Esophagus squamous epithelium (tissue), 5 donors: ENCODE data around the gene SUSD3. TPM values are rescaled to one million over a fixed set of nuclear protein-coding genes. Genes with fewer than 3 reads are reported as not detected.
"Not testable (repeated sequence)": the region's sequence is repeated elsewhere in the genome, so short reads cannot be mapped to it uniquely, and the experiment has no call there.

Experiments used
- DNase-seq: peaks from one replicate; lab custom pipeline; 2025; lab: John Stamatoyannopoulos, UW
- H3K27ac ChIP-seq, 4 donors: fragments of 200-600 bp; sonication (generic); one replicate each; pipeline ENCODE4 v1.5.1; 2016 to 2019; ENCODE audit warnings: mild to moderate bottlenecking in 1 of 4
- H3K27me3 ChIP-seq, 4 donors: fragments of 200-600 bp; sonication (generic); 1 replicate in 3 of 4; 2 replicates in 1 of 4; pipeline versions ENCODE4 v1.5.1 to v1.6.0; 2017 to 2021; ENCODE audit warnings: antibody characterized with exemption in 1 of 4
- H3K36me3 ChIP-seq, 3 donors: fragments of 200-600 bp; sonication (generic); one replicate each; pipeline ENCODE4 v1.5.1; 2016 to 2019
- H3K4me1 ChIP-seq, 3 donors: fragments of 200-600 bp; sonication (generic); one replicate each; pipeline ENCODE4 v1.5.1; 2017 to 2019
- H3K4me3 ChIP-seq, 4 donors: fragments of 200-600 bp; sonication (generic); 1 replicate in 3 of 4; 2 replicates in 1 of 4; pipeline ENCODE4 v1.5.1; 2016 to 2019; ENCODE audit warnings: mild to moderate bottlenecking in 2 of 4, moderate library complexity in 1 of 4
- H3K9me3 ChIP-seq, 3 donors: fragments of 200-600 bp; sonication (generic); one replicate each; pipeline ENCODE4 v1.5.1; 2016 to 2019
- CTCF ChIP-seq, 6 experiments: fragments of 450-650 bp in 4 of 6; fragments of 200-600 bp in 2 of 6; sonication (generic) in 2 of 6; IDR thresholded peaks; one replicate each; pipeline ENCODE4 v1.5.1; 2016 to 2019; ENCODE audit warnings: antibody characterized with exemption in 6 of 6, mild to moderate bottlenecking in 4 of 6, moderate library complexity in 4 of 6
- POLR2A ChIP-seq, 4 donors: fragments of 450-650 bp; IDR thresholded peaks; one replicate each; pipeline ENCODE4 v1.6.1; 2017; ENCODE audit warnings: antibody characterized with exemption in 4 of 4, mild to moderate bottlenecking in 4 of 4, moderate library complexity in 3 of 4
- WGBS, 2 donors: methylation state at CpG; one replicate each; pipeline ENCODE4 v1.1.5; 2018; 5-methylcytosine and 5-hydroxymethylcytosine counted together
- intact Hi-C: fragments of 100-400 bp; cut with DNase I; formaldehyde crosslinking; loops from one replicate; pipeline ENCODE4 v1.15.0; 2022
- total RNA-seq, 4 donors: library from RNA; depleted of rRNA; stranded (reverse); fragments of >200 nt; gene quantifications; one replicate each; pipeline ENCODE4 v1.1.0, GENCODE V29; 2016
- donor health status: DM: yes; HTN: yes; CAD: no.

Gene SUSD3
- total RNA-seq, 4 donors from 2014 or later: 0.22 to 5.8 (median 2.7) TPM

GRCh38 chr9:93012963-93013855 is 45.3 kb upstream of the SUSD3 start:
- no peaks in the 10 kb centered on the region for H3K9me3 ChIP-seq
- no peaks in the 10 kb centered on the region for H3K27me3 ChIP-seq
- 76 to 97% methylated on average over 10 to 13 of the region's 14 CpGs for WGBS, 2 donors
- H3K27ac ChIP-seq: no peak overlapping the region
- no peak overlapping the region for H3K4me3 ChIP-seq
- no peak for DNase-seq
- H3K36me3 ChIP-seq: peaks cover 0 to 35% (median 0%) of the 10 kb centered on the region in 3 donors
- intact Hi-C loops: no loop called here
- no peaks in the 10 kb centered on the region for H3K4me1 ChIP-seq
- no peak for TF ChIP-seq CTCF (IDR thresholded peaks at IDR 0.05)
- TF ChIP-seq POLR2A (IDR thresholded peaks at IDR 0.05): no peak

DNA sequence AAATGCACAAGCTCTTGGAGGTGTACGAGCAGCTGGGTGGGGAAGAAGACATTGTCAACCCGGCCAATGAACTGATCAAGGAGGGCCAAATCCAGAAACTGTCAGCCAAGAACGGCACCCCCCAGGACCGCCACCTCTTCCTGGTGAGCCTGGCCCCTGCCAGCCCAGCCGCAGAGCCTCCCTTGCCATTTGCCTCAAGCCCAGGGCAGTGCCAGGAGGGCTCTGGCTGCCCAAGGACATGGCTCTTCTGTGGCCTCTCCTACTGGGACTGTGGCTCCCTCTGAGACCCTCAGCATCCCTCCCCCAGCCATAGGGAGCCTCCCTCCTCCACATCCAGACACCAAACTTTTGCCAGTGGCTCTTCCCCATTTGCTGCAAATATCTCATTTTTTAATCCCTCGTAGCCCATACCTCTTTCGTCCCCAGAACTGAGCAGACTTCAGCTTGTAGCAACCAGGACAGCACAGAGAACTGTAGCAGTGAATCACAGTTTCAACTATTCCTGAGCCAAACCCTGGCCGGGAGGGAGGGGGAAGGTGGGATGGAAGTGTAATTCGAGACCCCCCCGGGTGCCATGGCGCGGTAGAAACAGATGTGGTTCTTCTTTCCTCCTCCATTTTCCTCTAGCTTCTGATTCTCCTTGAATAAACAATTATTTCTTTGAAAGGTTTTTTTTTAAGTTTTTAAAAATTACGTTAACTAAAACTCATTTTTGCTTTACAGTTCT is 44.5 kb upstream of the SUSD3 start:
- intact Hi-C loops: no loop called here
- Histone ChIP-seq H3K36me3 (peaks cover 0 to 35% (median 0%) of the 10 kb centered on the region in 3 donors), H3K27me3 (no peaks in the 10 kb centered on the region), H3K27ac (no peak overlapping the region), H3K9me3 (no peaks in the 10 kb centered on the region), H3K4me3 (no peak overlapping the region), H3K4me1 (no peaks in the 10 kb centered on the region)
- no peak for DNase-seq
- 75 to 79% methylated on average over 11 of the region's 13 CpGs for WGBS, 2 donors
- no peak for TF ChIP-seq CTCF (IDR thresholded peaks at IDR 0.05)
- no peak for TF ChIP-seq POLR2A (IDR thresholded peaks at IDR 0.05)

GRCh38 chr9:93015190-93015589 is 43.3 kb upstream of the SUSD3 start:
- not testable (repeated sequence) for DNase-seq
- WGBS, 2 donors: 83% methylated on average over 9 of the region's 10 CpGs
- peaks cover 0 to 37% (median 0%) of the 10 kb centered on the region in 3 donors for H3K36me3 ChIP-seq

GRCh38 chr9:93017621-93018020 is 40.9 kb upstream of the SUSD3 start:
- Histone ChIP-seq H3K36me3 (peaks cover 0 to 49% (median 0%) of the 10 kb centered on the region in 3 donors), H3K4me1 (no peaks in the 10 kb centered on the region), H3K9me3 (no peaks in the 10 kb centered on the region), H3K27ac (no peak overlapping the region), H3K4me3 (no peak overlapping the region), H3K27me3 (no peaks in the 10 kb centered on the region)
- intact Hi-C loops: no loop called here
- TF ChIP-seq CTCF (IDR thresholded peaks at IDR 0.05) (no peak), POLR2A (IDR thresholded peaks at IDR 0.05) (no peak)
- no peak for DNase-seq
- 87 to 100% methylated on average over 1 to 4 of the region's 9 CpGs for WGBS, 2 donors

More at GRCh38 chr9:93015190-93015589, 43.3 kb upstream of the SUSD3 start:
- H3K27me3 ChIP-seq, H3K27ac ChIP-seq, H3K9me3 ChIP-seq, H3K4me3 ChIP-seq, intact Hi-C loops, H3K4me1 ChIP-seq: not testable (repeated sequence)

DNA sequence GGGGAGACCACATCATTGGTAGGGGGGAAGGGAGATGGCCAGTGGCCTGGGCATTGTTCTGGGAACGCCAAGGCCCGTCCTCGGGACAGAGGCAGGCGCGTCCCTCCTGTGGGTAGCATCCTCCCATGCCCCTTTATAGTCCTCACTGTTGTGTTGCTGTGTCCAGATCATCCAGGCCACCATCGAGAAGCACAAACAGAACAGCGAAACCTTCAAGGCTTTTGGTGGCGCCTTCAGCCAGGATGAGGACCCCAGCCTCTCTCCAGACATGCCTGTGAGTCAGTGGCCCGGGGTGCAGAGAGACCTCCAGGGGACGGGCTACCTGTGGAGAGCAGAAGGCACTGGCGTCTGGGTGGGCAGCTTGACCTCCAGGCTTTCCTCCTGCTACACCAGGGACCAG is 38.4 kb upstream of the SUSD3 start:
- TF ChIP-seq POLR2A (IDR thresholded peaks at IDR 0.05) (no peak), CTCF (IDR thresholded peaks at IDR 0.05) (no peak)
- peaks cover 0 to 53% (median 0%) of the 10 kb centered on the region in 3 donors for H3K36me3 ChIP-seq
- DNase-seq: no peak
- 75 to 84% methylated on average over 1 to 4 of the region's 11 CpGs for WGBS, 2 donors
- intact Hi-C loops: no loop called here
- no peak overlapping the region for H3K27ac ChIP-seq
- no peaks in the 10 kb centered on the region for H3K27me3 ChIP-seq
- no peaks in the 10 kb centered on the region for H3K4me1 ChIP-seq
- H3K4me3 ChIP-seq: no peak overlapping the region
- no peaks in the 10 kb centered on the region for H3K9me3 ChIP-seq
